ENCODE data around the gene AGTPBP1.
"Not testable (repeated sequence)": the region's sequence is repeated elsewhere in the genome, so short reads cannot be mapped to it uniquely, and the experiment has no call there.

Gene AGTPBP1

DNA sequence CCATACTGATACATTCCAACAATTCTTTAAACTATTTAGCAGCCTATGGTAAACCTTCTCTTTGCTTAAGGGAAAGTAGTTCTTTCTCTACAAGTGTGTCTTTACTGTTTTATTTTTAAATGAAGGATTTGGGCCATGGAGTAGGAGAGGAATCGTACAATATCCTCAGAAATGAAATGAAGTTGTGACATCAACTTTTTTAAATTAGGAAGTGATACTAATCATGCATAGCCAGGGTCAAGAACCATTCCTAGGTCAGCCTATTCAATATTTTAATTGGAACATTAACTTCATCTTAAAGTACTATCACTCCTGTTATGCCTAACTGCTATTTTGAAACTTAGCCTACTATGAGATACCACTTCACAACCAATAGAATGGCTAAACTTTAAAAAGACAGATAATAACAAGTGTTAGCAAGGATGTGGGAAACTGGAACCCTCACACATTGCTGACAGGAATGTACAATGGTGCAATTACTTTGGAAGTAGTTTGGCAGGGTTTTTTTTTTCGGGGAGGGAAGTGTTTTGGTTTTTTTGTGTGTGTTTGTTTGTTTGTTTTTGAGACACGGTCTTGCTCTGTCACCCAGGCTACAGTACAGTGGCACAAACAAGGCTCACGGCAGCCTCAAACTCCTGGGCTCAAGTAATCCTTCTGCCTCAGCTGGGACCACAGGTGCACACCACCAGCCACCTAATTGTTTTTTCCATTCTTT, 10.7 kb downstream of the AGTPBP1 start:
- in situ Hi-C loops (cut with MboI; ENCODE audit: low pct_unique_long_range_greater_than_20kb, low sequenced_read_pairs, unreplicated experiment): no loop called here
- DNase-seq (ENCODE audit: low spot score): no peak
- TF ChIP-seq, protein P1, sequence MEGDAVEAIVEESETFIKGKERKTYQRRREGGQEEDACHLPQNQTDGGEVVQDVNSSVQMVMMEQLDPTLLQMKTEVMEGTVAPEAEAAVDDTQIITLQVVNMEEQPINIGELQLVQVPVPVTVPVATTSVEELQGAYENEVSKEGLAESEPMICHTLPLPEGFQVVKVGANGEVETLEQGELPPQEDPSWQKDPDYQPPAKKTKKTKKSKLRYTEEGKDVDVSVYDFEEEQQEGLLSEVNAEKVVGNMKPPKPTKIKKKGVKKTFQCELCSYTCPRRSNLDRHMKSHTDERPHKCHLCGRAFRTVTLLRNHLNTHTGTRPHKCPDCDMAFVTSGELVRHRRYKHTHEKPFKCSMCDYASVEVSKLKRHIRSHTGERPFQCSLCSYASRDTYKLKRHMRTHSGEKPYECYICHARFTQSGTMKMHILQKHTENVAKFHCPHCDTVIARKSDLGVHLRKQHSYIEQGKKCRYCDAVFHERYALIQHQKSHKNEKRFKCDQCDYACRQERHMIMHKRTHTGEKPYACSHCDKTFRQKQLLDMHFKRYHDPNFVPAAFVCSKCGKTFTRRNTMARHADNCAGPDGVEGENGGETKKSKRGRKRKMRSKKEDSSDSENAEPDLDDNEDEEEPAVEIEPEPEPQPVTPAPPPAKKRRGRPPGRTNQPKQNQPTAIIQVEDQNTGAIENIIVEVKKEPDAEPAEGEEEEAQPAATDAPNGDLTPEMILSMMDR (IDR thresholded peaks at IDR 0.05; ENCODE audit: extremely low read depth, insufficient read depth, missing control alignments): no peak

DNA sequence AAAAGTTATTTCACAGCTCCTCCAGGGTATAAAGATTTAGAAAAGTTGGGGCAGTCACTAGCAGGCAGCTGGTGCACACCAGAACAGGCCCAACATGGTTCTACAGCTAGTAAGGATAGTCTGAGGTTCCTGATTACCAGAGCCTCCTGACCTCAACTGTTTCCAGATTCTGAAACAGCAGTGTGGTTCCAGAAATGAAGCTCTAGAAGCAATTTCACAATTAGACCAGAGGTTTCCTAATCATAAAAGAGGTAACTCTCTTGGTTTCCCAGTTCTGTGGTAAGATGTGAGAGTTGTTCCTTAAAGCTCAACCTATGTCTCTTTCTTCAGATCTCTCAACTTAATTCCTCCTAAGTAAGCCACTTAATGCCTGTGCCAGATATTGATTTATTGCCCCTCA, 11.9 kb downstream of the AGTPBP1 start:
- TF ChIP-seq, protein P1 (IDR thresholded peaks at IDR 0.05; ENCODE audit: extremely low read depth, insufficient read depth, missing control alignments): no peak
- no peak for DNase-seq (ENCODE audit: low spot score)
- in situ Hi-C loops (cut with MboI; ENCODE audit: low pct_unique_long_range_greater_than_20kb, low sequenced_read_pairs, unreplicated experiment): no loop called here

DNA sequence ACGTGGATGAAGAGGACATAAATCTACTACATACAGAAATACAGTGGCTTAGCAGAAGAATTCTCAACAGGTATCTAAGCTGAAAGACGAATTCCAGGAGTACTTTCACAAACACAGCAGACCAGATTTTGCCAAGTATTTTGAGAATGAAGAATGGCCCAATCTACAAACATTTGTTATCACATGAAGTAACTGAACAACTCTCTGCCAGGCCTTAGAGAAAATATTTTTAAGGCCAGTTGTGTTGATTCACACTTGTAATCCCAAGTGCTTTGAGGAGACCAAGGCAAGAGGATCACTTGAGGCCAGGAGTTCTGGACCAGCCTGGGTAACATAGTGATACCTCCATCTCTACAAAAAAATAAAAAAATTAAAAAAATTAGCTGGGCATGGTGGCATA, 14.3 kb downstream of the AGTPBP1 start:
- in situ Hi-C loops (cut with MboI; ENCODE audit: low pct_unique_long_range_greater_than_20kb, low sequenced_read_pairs, unreplicated experiment): no loop called here
- TF ChIP-seq, protein P1 (IDR thresholded peaks at IDR 0.05; ENCODE audit: extremely low read depth, insufficient read depth, missing control alignments): no peak

GRCh38 chr9:85726737-85727136, 15.0 kb downstream of the AGTPBP1 start:
- in situ Hi-C loops (cut with MboI; ENCODE audit: low pct_unique_long_range_greater_than_20kb, low sequenced_read_pairs, unreplicated experiment): no loop called here

More for the DNA sequence above, 14.3 kb downstream of the AGTPBP1 start:
- no peak for DNase-seq (ENCODE audit: low spot score)

GRCh38 chr9:85723215-85723614, 18.5 kb downstream of the AGTPBP1 start:
- in situ Hi-C loops (cut with MboI; ENCODE audit: low pct_unique_long_range_greater_than_20kb, low sequenced_read_pairs, unreplicated experiment): no loop called here
- DNase-seq (ENCODE audit: low spot score): no peak
- TF ChIP-seq, protein P1 (IDR thresholded peaks at IDR 0.05; ENCODE audit: extremely low read depth, insufficient read depth, missing control alignments): no peak

More at GRCh38 chr9:85726737-85727136, 15.0 kb downstream of the AGTPBP1 start:
- no peak for DNase-seq (ENCODE audit: low spot score)
- TF ChIP-seq, protein P1 (IDR thresholded peaks at IDR 0.05; ENCODE audit: extremely low read depth, insufficient read depth, missing control alignments): no peak

DNA sequence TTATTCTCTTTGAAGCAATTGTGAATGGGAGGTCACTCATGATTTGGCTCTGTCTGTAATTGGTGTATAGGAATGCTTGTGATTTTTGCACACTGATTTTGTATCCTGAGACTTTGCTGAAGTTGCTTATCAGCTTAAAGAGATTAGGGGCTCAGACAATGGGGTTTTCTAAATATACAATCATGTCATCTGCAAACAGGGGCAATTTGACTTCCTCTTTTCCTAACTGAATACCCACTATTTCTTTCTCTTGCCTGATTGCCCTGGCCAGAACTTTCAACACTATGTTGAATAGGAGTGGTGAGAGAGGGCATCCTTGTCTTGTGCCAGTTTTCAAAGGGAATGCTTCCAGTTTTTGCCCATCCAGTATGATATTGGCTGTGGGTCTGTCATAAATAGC, 22.3 kb downstream of the AGTPBP1 start:
- DNase-seq (ENCODE audit: low spot score); in situ Hi-C loops (cut with MboI; ENCODE audit: low pct_unique_long_range_greater_than_20kb, low sequenced_read_pairs, unreplicated experiment): not testable (repeated sequence)

GRCh38 chr9:85717818-85718217, 23.9 kb downstream of the AGTPBP1 start:
- in situ Hi-C loops (cut with MboI; ENCODE audit: low pct_unique_long_range_greater_than_20kb, low sequenced_read_pairs, unreplicated experiment): not testable (repeated sequence)

GRCh38 chr9:85717220-85717619, 24.5 kb downstream of the AGTPBP1 start:
- DNase-seq (ENCODE audit: low spot score): no peak
- TF ChIP-seq, protein P1 (IDR thresholded peaks at IDR 0.05; ENCODE audit: extremely low read depth, insufficient read depth, missing control alignments): no peak
- in situ Hi-C loops (cut with MboI; ENCODE audit: low pct_unique_long_range_greater_than_20kb, low sequenced_read_pairs, unreplicated experiment): no loop called here

More at GRCh38 chr9:85717818-85718217, 23.9 kb downstream of the AGTPBP1 start:
- DNase-seq (ENCODE audit: low spot score): not testable (repeated sequence)
